Measurements from ENCODE around the gene CR2.
"Not testable (repeated sequence)": the region's sequence is repeated elsewhere in the genome, so short reads cannot be mapped to it uniquely, and the experiment has no call there.

CR2 gene

GRCh38 chr1:207444514-207445217, 9.5 kb upstream of the CR2 start:
- no peak for DNase-seq (ENCODE audit: low read depth)

GRCh38 chr1:207453710-207454045, 450 bp upstream of the CR2 start:
- DNase-seq (ENCODE audit: low read depth): no peak

- DNase-seq (ENCODE audit: low read depth): no peak
Observed at GRCh38 chr1:207455183-207455754, 1.1 kb downstream of the CR2 start.

- DNase-seq (ENCODE audit: low read depth): no peak
Observed at GRCh38 chr1:207458414-207458813, 4.3 kb downstream of the CR2 start.

GRCh38 chr1:207459008-207459407, 4.9 kb downstream of the CR2 start:
- DNase-seq (ENCODE audit: low read depth): no peak

GRCh38 chr1:207461649-207462048, 7.5 kb downstream of the CR2 start:
- no peak for DNase-seq (ENCODE audit: low read depth)

GRCh38 chr1:207462535-207462934, 8.4 kb downstream of the CR2 start:
- DNase-seq (ENCODE audit: low read depth): no peak

GRCh38 chr1:207463021-207463420, 8.9 kb downstream of the CR2 start:
- DNase-seq (ENCODE audit: low read depth): no peak

GRCh38 chr1:207463571-207463970, 9.4 kb downstream of the CR2 start:
- no peak for DNase-seq (ENCODE audit: low read depth)

- DNase-seq (ENCODE audit: low read depth): no peak
Observed at GRCh38 chr1:207470927-207471326, 16.8 kb downstream of the CR2 start.

GRCh38 chr1:207474210-207474609, 20.1 kb downstream of the CR2 start:
- DNase-seq (ENCODE audit: low read depth): no peak

GRCh38 chr1:207486198-207486597, 32.1 kb downstream of the CR2 start:
- no peak for DNase-seq (ENCODE audit: low read depth)

- no peak for DNase-seq (ENCODE audit: low read depth)
Observed at GRCh38 chr1:207487636-207488035, 33.5 kb downstream of the CR2 start.

- no peak for DNase-seq (ENCODE audit: low read depth)
Observed at GRCh38 chr1:207493212-207493611, 39.1 kb downstream of the CR2 start.

GRCh38 chr1:207494171-207494570, 40.0 kb downstream of the CR2 start:
- no peak for DNase-seq (ENCODE audit: low read depth)

GRCh38 chr1:207495281-207495680, 41.2 kb downstream of the CR2 start:
- not testable (repeated sequence) for DNase-seq (ENCODE audit: low read depth)

GRCh38 chr1:207495801-207496792, 42.0 kb downstream of the CR2 start, which contains the start of gene CR1:
Gene CR1, plus strand, starts transcription at chr1:207496157. Its CDS starts 111 bp downstream, at chr1:207496268.
- DNase-seq (ENCODE audit: low read depth): peak; percentile 18

GRCh38 chr1:207497941-207498340, 43.8 kb downstream of the CR2 start:
- DNase-seq (ENCODE audit: low read depth): no peak

- DNase-seq (ENCODE audit: low read depth): peak; percentile 52
Observed at GRCh38 chr1:207499573-207499972, 45.4 kb downstream of the CR2 start.

- no peak for DNase-seq (ENCODE audit: low read depth)
Observed at GRCh38 chr1:207500306-207500705, 46.2 kb downstream of the CR2 start.

GRCh38 chr1:207501071-207501470, 46.9 kb downstream of the CR2 start:
- no peak for DNase-seq (ENCODE audit: low read depth)

- no peak for DNase-seq (ENCODE audit: low read depth)
Observed at GRCh38 chr1:207502726-207503125, 48.6 kb downstream of the CR2 start.

- DNase-seq (ENCODE audit: low read depth): no peak
Observed at GRCh38 chr1:207503950-207504349, 49.8 kb downstream of the CR2 start.
